Stimulated activated CD8-positive, alpha-beta memory T cell treated with anti-CD3 and anti-CD28 coated beads, Interleukin-15, amount 100 ng/mL, for 48 hours (primary cell): ENCODE measurements around the gene HTATIP2.
"Not testable (repeated sequence)": the region's sequence is repeated elsewhere in the genome, so short reads cannot be mapped to it uniquely, and the experiment has no call there.

Experiments
- DNase-seq, 2 donors: peaks; one replicate each; pipeline ENCODE4 v3.0.0-alpha.2; 2020; ENCODE audit warnings: low read depth in 2 of 2

Gene HTATIP2

DNA sequence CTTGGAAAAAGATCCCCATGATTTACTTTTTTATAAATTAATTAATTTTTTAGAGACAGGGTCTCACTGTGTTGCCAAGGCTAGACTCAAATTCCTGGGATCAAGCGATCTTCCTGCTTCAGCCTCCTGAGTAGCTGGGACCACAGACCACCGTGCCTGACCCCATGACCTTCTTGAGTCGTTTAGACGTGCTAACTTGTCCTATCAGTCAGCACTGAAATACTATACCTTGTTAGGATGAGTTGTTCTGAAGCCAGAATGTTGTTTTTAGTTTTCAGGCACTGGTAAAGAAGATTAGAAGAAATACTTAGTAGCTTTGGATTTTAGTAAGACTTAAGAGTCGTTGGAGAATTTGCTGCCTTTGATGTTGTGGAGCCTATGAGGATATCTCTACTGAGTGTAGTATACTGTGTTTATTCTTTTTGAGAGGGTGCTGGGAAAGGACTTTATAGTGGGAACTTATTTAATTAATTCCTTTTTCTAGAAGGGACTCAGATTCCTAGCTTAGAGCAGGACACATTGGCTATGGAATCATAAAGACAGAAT, 8.6 kb downstream of the HTATIP2 start:
- no peak for DNase-seq

DNA sequence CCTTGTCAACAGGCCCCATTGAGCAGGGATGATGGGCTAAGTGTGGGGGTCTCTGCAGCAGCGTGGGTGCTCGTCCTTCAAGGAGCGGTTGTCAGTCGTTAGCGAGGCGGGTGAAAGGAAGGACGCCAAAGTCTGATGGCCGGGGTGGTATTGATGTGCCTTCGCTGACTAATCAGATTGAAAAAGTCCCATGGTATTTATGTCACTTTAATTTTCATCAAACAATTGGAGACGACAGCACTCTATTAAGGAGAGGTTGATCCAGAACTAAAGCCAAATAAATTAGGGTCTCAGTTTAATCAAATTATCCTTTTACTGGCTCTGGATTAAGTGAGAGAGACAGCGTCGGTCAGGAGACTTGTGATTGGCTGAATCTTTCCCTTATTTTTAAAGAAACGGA, 9.6 kb downstream of the HTATIP2 start:
- no peak for DNase-seq

DNA sequence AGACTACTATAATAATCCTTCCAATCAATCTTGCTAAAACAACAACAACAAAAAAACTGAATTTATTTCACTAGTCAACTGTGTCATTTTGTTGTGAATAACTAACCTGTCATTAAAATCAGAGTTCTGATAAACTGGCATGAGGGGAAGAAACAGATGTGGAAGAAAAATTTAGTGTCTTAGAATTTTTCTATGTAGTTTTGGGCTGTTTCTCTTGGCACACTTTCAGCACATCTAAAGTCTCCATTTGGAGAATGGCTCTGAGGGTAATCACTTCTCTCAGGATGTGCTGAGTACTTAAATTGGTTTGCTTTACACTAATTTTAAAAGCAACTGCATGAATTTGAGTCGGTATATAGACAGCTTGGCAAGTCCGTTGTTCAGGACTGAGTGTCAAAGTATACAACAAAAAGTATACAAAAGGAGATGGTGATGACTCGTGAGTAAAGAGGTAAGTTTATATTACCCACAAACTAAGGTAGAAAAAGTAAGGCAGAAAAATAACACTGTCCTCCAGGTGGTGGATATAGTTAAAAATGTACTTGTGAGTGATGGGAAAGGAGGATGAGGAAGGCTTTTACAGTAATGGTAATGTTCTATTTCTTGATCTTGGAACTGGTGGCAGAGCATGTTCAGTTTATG, 10.2 kb downstream of the HTATIP2 start:
- no peak for DNase-seq

DNA sequence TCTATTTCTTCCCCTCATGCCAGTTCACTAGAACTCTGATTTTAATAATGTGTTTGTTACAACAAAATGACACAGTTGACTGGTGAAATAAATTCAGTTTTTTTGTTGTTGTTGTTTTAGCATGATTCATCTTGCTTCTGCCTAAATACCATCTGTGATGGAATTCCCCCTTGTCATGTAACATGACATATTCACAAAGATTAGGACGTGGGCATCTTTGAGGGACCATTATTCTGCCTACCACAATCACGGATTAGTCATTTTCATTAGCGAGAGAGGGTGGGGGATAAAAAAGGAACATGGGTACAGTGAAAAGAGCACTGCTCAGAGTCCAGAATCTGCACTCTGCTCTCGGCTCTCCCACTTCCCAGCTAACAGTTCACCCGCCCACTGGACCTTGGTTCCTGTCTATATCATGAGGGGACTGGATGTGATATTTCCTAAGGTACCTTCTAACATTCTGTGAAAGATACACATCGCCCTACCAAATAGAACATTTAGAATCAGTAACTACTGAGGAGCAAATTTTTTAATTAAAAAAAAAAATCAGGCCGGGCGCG, 11.3 kb downstream of the HTATIP2 start:
- no peak for DNase-seq

DNA sequence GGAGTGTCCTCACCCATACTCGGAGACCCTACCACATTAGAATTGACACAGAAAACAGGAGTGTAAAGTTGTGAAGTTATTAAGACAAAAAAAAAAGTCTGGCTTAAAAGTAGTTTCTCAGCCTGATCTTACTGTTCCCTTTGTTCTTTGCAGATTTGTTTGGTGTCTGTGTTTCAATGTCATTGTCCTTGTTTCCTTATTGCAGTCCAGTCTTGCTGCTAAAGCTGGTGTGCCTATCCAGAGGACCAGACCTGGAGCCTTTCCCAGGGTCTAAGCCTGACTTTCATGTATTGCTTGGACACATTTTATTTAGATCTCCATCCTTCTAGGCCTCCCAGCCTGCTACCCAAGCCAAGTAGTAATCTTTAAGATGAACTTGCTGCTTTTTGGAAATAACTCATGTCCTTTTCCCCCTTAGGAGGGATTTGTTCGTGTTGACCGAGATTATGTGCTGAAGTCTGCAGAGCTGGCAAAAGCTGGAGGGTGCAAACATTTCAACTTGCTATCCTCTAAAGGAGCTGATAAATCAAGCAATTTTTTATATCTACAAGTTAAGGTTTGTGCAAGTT, 12.7 kb downstream of the HTATIP2 start:
- DNase-seq = no peak

DNA sequence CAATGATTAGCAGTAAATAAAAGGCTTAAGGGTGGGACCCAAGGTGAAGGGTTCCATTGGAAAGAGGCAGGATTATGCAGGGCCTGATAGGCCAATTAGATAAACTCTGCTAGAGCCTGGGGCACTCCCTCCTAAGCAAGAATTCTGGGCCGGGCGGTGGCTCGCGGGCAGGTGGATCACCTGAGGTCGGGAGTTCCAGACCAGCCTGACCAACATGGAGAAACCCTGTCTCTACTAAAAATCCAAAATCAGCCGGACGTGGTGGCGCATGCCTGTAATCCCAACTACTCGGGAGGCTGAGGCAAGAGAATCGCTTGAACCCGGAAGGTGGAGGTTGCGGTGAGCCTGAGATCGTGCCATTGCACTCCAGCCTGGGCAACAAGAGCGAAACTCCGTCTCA, 22.5 kb downstream of the HTATIP2 start:
- not testable (repeated sequence) for DNase-seq

DNA sequence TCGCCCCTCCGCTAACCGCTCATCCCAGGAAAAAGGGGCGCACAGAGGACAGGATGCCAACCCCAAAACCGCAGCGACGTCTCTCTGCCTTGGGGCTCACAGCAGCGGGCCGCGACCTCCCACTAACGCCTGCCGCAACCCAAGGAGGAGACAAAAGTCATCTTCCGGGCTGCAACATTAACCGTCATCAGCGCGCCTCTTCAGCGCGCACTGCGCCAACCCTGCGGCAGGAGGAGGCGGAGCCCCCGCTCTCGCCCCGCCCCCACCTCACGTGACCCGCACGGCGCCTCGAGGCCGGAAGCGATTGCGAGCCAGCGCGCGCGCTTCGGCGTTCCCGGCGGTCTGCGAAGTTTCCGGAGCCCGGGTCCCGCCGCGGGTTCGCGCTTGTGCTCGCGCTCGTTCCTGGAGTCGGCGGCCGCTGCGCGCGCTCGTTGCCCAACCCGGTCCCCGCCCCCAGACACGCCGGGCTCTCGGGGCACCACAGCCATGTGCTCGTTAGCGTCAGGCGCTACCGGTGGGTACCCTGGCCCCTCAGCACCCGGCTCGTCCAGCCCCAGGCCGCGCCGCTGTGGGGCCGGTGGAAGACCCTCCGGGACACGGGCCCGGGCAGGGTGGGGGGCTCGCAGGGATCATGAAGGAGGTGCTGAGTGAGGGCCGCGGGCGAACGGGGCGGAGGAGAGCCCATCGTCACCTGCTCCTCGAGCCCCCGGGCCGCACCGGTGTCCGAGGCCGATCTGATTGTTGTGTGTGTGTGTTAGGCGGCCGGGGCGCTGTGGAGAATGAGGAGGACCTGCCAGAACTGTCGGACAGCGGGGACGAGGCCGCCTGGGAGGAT, 24.0 kb downstream of the HTATIP2 start, which contains the start of gene PRMT3:
Gene PRMT3 (plus strand): TSS at position 456 of the 835 bp plus-strand sequence. CDS start 31 bp downstream, at position 487.
- peak; percentile 96 for DNase-seq

DNA sequence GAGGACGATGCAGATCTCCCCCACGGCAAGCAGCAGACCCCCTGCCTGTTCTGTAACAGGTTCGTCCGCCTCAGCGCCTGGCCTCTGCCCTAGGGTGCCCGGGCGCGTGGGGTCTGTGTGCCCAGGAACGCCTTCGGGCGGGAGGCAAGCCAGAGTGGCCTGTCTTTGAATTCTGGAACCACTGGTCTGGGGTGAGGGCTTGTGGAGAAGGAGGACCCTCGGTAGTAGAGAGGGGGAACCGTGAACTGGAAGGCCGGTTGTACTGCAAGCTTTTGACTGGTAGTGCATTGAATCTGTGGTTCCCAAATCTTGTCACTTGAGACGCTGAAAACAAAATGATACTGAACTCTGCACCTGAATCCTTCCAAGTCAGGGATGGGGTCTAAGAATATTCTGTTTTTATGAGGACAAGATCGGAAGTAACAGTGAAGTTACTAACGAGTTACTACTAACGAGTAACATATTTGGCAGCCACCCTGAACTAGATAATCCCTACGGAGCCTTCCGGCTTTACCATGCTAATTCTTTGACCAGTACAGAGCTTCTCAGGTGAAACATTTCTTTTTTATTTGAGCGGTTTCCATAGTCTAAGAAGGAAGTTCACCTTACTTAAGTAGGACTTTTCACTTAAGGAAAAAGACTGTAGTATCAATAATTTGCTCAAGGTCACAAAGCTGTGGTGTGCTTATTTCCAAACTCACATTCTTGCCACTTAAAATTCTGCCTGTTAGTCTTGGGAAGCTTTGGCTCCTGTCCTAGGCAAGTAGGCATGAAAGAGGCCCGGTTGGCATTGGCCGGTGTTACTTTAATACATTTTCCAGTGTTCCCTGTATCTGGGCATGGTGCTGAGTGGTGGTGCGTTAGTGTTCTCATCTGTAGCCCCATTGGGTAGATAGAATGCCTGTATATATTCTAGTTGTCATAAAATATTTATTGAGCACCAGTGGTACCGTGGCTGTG, 24.9 kb downstream of the HTATIP2 start:
- no peak for DNase-seq

DNA sequence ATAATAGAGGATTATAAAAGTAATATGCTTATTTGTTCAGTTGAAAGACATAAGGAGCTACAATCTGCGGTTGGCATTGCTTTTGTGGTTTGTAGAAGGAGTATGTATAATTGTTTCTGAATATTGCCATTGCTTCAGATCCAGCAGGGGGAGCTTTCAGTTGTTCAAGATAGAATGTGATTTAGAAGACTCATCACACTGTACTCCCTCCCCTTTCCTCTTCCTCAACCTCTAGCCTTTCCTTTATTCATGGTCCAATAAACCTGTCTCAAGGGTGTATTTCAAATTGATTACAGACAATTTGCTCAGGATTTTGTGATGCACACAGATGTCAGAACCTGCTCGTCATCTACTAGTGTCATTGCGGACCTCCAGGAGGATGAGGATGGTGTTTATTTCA, 33.8 kb downstream of the HTATIP2 start:
- no peak for DNase-seq

DNA sequence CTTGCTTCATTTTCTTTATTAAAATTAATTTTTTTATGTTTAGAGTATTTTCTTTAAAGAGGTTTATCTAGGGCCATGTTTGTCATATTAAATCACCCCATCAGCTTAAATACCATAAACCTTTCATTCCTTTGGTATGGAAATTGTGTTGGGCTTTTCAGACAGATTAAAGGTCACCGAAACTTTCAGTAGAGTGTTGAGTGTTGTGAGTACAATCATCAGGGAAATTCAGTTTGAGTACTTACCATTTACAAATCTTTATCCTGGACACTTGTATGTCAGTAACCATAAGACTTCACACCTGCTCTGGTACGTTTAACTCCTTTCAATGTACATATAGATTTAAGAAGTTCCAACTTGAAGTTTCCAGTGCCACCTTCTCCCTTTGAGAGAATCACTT, 36.0 kb downstream of the HTATIP2 start:
- no peak for DNase-seq

DNA sequence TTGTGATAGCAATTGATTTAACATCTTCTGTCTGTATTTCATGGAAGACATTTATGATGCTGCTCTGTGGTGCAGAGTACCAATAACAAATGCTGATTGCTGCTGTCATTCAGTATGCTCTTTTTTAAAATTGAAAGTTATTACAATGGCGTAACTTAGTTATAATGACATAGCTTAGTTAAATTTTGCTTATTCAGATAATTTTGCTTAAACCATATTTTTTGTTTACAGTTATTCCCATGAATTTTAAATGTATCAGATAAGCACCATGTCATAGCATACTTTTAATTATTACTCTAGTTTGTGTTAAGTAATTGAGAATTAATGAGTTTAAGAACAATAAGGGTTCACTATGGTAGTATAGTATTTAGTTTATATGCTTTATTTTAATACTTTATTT, 39.5 kb downstream of the HTATIP2 start:
- no peak for DNase-seq

DNA sequence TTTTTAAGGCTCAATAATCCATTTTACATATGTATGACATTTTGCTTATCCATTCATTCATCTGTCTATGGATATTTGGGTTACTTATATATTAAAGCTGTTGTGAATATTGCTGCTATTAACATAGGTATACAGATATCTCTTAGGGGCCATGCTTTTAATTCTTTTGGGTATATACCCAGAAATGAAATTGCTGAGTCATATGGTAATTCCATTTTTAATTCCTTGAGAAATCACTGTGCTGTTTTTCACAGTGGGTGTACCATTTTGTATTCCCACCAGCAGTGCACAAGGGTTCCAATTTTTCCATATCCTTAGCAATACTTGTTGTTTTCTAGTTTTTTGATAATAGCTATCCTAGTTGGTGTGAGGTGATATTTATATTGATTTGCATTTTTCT, 43.0 kb downstream of the HTATIP2 start:
- no peak for DNase-seq

DNA sequence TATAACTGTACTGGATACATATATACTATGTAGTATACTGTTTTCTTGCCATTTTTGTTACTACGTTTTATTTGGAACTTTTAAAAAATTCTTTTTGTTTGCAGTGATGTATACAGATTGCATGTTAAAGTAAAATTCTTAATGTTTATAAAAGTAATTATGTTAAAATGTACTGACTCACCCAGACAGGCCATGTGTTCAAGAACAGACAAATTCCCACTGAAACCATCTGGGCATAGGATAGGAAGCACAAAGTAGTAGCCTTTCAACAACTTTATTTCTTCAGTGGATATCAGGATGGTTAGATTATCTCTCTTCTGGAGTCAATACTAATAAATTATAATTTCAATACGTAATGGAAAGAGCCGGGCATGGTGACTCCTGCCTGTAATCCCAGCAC, 43.8 kb downstream of the HTATIP2 start:
- DNase-seq = no peak

DNA sequence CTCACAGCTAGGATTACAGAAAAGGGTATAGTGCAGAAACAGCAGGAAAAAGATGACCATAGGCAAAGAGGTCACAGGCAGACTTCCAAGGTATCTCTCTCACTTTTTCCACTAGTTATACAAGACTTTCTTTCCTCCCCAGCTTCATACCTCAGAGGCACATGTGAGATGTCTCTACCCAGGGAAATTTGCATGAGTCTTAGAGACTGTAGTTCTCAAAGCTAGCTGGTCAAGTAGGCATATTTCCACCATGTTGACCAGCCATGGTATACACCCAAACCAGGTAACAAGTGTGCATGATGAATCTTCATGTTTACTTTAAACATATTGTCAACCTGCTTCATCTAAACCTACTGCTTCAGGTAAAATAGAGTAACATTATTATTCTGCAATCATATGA, 51.9 kb downstream of the HTATIP2 start:
- no peak for DNase-seq

DNA sequence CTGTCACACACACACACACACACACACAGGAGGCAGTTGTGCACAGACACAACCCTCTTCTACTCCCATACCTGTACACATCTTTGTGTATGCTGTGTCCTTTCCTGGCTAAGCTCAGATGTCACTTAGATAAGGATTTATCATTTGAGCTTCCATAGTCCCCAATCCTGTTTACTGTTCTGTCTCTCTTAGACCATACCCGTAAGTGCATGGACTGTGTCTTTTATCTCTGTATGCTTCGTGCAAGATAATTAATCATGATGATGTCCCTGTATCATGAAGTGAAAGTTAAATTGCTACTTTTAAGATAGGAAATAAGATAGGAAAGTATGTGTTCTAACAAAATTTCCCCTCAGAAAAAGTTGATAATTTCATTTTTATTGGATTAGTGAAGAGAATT, 54.3 kb downstream of the HTATIP2 start:
- DNase-seq = no peak

DNA sequence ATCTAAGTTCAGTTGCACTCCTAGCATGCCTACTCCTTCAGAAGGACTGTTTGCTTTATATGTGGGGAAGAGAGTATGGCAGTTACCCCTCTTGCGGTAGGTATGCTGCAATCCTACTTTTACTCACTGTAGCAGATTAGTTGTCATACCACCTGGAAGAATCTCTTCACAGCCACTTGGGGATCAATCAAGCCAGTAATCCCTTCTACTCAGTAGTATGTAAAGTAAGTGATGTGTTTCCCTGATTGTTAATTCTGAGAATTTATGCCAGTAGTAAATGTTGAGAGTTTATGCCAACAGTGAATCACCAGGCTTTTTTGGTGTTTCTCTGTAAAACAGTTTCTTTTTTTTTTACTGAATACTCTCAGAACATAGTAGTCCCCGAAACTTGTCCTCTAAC, 58.4 kb downstream of the HTATIP2 start:
- no peak for DNase-seq

DNA sequence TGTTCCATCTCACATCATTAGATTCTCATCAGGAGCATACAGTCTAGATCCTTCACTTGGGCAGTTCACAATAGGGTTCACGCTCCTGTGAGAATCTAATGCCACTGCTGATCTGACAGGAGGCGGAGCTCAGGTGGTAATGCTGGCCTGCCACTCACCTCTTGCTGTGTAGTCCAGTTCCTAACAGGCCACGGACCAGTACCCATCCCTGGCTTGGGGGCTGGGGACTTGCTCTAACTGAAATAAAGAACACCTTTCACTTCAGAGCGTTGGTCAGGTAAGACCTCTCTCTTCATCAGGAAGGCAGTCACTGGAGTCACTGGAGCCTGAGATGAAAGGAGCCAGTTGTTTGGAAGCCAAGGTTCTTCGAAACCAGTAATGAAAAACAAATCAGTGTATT, 65.7 kb downstream of the HTATIP2 start:
- no peak for DNase-seq
